ENCODE data around the gene PEMT.
"Not testable (repeated sequence)": the region's sequence is repeated elsewhere in the genome, so short reads cannot be mapped to it uniquely, and the experiment has no call there.

Gene PEMT

GRCh38 chr17:17479209-17479608, 112.3 kb downstream of the PEMT start:
- DNase-seq, result no peak

- peak; percentile 87 to 93 (median 90) for DNase-seq
Observed at GRCh38 chr17:17476865-17477467, 114.5 kb downstream of the PEMT start, which contains the start of gene MED9. TSS of gene MED9 (plus strand) at chr17:17477000. CDS start at chr17:17477042, 42 bp downstream.

DNA sequence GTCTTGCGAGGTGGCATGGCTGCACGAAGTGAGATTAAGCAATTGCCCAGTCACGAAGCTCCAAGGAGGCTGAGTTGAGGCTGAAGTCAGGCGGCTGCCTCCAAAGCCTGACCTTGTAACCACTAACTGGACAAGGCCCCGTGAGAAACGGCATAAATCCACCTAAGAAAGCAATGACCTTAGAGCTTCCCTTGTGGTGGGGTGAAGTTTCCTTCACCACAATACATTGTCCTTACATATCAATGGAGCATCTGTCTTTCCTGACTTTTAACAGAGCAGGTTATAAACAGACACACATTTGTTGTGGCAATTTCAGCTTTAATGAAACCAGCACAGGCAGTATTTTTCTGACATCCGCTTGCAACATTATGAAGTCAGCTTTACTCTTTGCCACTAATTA, 117.2 kb downstream of the PEMT start:
- DNase-seq, result no peak

GRCh38 chr17:17472333-17472920, 119.1 kb downstream of the PEMT start:
- no peak for DNase-seq

- DNase-seq, result no peak
Observed at GRCh38 chr17:17469996-17470395, 121.5 kb downstream of the PEMT start.

GRCh38 chr17:17469358-17469757, 122.2 kb downstream of the PEMT start:
- no peak for DNase-seq

- DNase-seq, result no peak
Observed at GRCh38 chr17:17468217-17469010, 123.1 kb downstream of the PEMT start.

- DNase-seq, result no peak
Observed at GRCh38 chr17:17467720-17468119, 123.8 kb downstream of the PEMT start.

GRCh38 chr17:17467016-17467415, 124.5 kb downstream of the PEMT start:
- DNase-seq, result no peak

DNA sequence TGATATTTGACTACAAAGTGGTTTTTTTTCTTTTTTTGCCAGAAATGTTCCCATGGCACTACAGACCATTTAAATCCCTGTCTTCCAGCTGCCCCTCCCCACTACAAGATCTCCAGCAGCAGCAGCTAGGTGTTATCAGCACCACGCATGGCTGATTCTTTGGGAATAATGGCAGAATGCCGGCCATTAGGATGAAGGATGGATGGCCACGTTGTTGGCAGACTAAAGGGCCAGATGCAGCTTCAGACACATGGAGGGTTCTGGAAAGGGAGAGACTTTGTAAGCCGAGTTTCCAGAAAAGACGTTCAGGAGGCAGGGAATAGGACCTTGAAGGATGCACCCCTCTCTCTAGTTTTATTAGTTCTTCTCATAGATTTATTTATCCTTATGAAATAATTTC, 125.0 kb downstream of the PEMT start:
- DNase-seq, result no peak

DNA sequence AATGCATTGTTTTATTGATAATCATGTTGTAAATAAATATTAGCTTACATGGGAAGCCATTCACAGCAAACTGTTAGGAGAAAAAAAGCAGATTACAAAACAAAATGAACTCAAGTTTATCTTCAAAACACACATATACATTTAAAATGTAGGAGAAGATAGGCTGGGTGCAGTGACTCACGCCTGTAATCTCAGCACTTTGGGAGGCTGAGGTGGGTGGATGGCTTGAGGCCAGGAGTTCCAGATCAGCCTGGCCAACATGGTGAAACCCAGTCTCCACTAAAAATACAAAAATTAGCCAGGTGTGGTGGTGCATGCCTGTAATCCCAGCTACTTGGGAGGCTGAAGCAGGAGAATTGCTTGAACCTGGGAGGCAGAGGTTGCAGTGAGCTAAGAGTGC, 125.6 kb downstream of the PEMT start:
- DNase-seq, result not testable (repeated sequence)

GRCh38 chr17:17463821-17464220, 127.7 kb downstream of the PEMT start:
- no peak for DNase-seq

DNA sequence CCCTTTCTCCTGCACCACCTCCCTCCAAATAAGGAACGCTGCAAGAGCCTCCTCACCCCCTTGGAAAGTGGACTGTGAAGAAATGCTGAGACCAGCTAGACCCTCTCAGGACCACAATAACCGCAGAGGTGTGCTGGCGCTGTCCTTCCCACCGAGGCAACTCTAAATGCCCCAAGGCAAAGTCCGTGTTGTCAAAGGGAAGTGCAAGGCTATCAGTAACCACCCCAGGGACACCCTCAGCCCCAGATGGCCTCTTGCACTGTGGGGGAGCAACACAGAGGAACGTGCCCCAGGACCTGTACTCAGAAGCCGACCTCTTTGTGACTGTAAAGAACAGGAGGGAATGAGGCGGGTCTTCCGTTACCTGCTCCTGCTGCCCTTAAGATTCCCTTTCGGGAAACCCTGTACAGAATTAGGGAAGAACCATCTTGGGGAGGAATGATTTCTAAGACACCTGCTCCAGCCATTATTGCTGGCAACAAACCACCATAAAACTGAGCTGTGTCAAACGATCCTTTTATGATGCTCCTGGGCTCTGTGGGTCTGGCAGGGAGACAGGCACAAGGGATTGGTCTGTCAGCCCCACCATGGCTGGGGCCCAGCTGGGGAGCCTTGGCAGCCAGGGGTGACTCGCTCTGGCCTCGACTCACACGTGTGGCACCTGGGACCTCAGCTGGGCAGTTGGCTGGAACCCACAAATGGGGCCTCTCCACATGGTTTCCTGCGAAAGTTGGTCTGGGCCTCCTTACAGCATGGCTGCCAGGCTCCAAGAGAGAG, 129.3 kb downstream of the PEMT start:
- DNase-seq, result no peak

GRCh38 chr17:17460038-17460437, 131.5 kb downstream of the PEMT start:
- no peak for DNase-seq

DNA sequence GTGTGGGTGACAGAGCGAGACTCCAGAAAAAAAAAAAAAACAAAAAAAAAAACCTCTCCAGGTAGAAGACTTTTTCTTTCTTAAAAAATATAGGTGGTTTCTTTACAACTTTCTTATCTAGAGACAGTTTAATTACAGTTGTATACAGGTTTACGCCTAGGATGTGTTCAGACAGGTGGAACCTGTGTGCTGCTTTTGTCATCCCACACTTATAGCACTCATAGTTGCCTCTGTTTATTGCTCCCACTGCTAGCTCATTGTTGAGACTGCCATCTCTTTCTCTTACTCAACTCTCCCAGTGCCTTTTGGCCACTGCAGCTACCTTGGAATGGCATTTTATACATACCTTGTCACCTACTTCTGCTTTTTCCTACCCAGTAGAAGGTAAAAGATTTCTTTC, 133.8 kb downstream of the PEMT start:
- DNase-seq, result no peak

DNA sequence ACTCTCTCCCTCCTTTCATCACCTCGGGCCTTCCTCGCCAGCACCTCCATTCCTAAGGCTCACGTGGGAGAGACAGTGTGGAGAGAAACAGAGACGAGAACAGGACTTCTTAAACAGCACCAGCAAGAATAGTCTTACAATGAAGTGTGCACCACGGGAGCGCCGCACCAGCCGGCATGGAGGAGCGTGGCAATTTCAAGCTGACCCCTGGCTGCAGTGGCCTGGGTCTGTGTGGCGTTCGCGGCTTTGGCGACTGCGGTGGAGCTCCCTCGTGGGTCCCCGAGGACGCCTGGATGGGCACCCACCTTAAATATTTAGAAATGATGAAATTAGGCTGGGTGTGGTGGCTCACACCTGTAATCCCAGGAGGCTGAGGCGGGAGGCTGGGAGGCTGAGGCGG, 135.3 kb downstream of the PEMT start:
- no peak for DNase-seq
